B cell (primary cell): ENCODE measurements around the gene SLC16A2. TPM values are rescaled to one million over a fixed set of nuclear protein-coding genes. Genes with fewer than 3 reads are reported as not detected.

ENCODE experiments used
- ATAC-seq: fragments of 200-7000 bp; cut with Tn5 transposase; one replicate; pipeline ENCODE4 v1.10.0; 2021; ENCODE audit warnings: low read depth, mild to moderate bottlenecking, moderate number of reproducible peaks, moderate library complexity
- CTCF ChIA-PET: fragments of 350-600 bp; sonication (Branson Sonifier 250); formaldehyde crosslinking; loops from one replicate; lab custom pipeline; 2021; ENCODE audit warnings: antibody characterized with exemption, inconsistent platforms; lab: Charles Lee
- POLR2A ChIA-PET: fragments of 350-600 bp; sonication (Branson Sonifier 250); formaldehyde crosslinking; loops from one replicate; lab custom pipeline; 2021; ENCODE audit warnings: antibody characterized with exemption; lab: Charles Lee
- DNase-seq: peaks from one replicate; pipeline ENCODE4 v3.0.0; 2013
- H2AFZ ChIP-seq: 2 replicates; pipeline ENCODE4 v1.6.1; 2012; ENCODE audit warnings: mild to moderate bottlenecking, low read depth, low read length; ENCODE audit not compliant: insufficient read depth, poor library complexity, severe bottlenecking
- H3K27ac ChIP-seq, 2 donors: 1 replicate in 1 of 2; 2 replicates in 1 of 2; pipeline ENCODE4 v1.5.1; 2012 to 2013; ENCODE audit warnings: low read length in 2 of 2, mild to moderate bottlenecking in 2 of 2, moderate library complexity in 1 of 2
- H3K27me3 ChIP-seq, 4 experiments: fragments of 200-600 bp in 1 of 4; sonication (generic) in 1 of 4; replicated peaks in 1 of 4; 1 replicate in 2 of 4; 2 replicates in 2 of 4; pipeline versions ENCODE4 v1.6.1 to v1.7.0; 2013 to 2016; ENCODE audit warnings: low read length in 3 of 4, mild to moderate bottlenecking in 2 of 4, mixed read lengths in 1 of 4, moderate library complexity in 1 of 4; ENCODE audit not compliant: insufficient read depth in 4 of 4, control insufficient read depth in 3 of 4; ENCODE audit errors: control extremely low read depth in 1 of 4
- H3K36me3 ChIP-seq, 2 experiments: replicated peaks in 1 of 2; 1 replicate in 1 of 2; 2 replicates in 1 of 2; pipeline versions ENCODE4 v1.6.1 to v1.7.1; 2013; ENCODE audit warnings: low read length in 1 of 2; ENCODE audit not compliant: insufficient read depth in 2 of 2, control insufficient read depth in 1 of 2; ENCODE audit errors: control extremely low read depth in 1 of 2, extremely low read depth in 1 of 2
- H3K4me1 ChIP-seq, 2 donors: fragments of 200-600 bp in 1 of 2; sonication (generic) in 1 of 2; 1 replicate in 1 of 2; 2 replicates in 1 of 2; pipeline versions ENCODE4 v1.5.1 to v1.6.1; 2013 to 2017; ENCODE audit warnings: low read length in 2 of 2; ENCODE audit not compliant: control insufficient read depth in 2 of 2, insufficient read depth in 2 of 2
- H3K4me2 ChIP-seq: replicated peaks from 2 replicates; pipeline ENCODE3; 2012; ENCODE audit warnings: mild to moderate bottlenecking, low read depth, low read length; ENCODE audit not compliant: poor library complexity, severe bottlenecking
- H3K4me3 ChIP-seq, 5 experiments: fragments of 200-600 bp in 1 of 5; sonication (generic) in 1 of 5; 1 replicate in 3 of 5; 2 replicates in 2 of 5; pipeline versions ENCODE4 v1.5.1 to v1.7.0; 2011 to 2016; ENCODE audit warnings: low read length in 4 of 5, mild to moderate bottlenecking in 4 of 5, low read depth in 2 of 5, control low read depth in 1 of 5, moderate library complexity in 1 of 5; ENCODE audit not compliant: insufficient read depth in 1 of 5; ENCODE audit errors: control extremely low read depth in 1 of 5, extremely low read depth in 1 of 5
- H3K79me2 ChIP-seq: fragments of 200-600 bp; sonication (generic); one replicate; pipeline ENCODE4 v1.6.0; 2016; ENCODE audit warnings: low read length; ENCODE audit not compliant: control insufficient read depth, insufficient read depth
- H3K9ac ChIP-seq: fragments of 200-600 bp; sonication (generic); 2 replicates; pipeline ENCODE4 v1.6.1; 2017; ENCODE audit warnings: mild to moderate bottlenecking, low read length, moderate library complexity
- H3K9me3 ChIP-seq, 3 donors: one replicate each; pipeline versions ENCODE4 v1.6.1 to v1.7.1; 2013; ENCODE audit warnings: low read length in 2 of 3; ENCODE audit not compliant: control insufficient read depth in 2 of 3, insufficient read depth in 1 of 3; ENCODE audit errors: control extremely low read depth in 1 of 3
- H4K20me1 ChIP-seq: 2 replicates; pipeline ENCODE4 v1.6.0; 2012; ENCODE audit warnings: mild to moderate bottlenecking, low read length; ENCODE audit not compliant: insufficient read depth, control insufficient read depth, poor library complexity, severe bottlenecking
- H3K27ac Mint-ChIP-seq: one replicate; pipeline ENCODE4 v1.8.0; 2021; ENCODE audit warnings: mixed read lengths
- H3K27me3 Mint-ChIP-seq: one replicate; pipeline ENCODE4 v1.8.0; 2021; ENCODE audit warnings: mixed read lengths
- H3K4me1 Mint-ChIP-seq: one replicate; pipeline ENCODE4 v1.8.0; 2021; ENCODE audit warnings: mixed read lengths
- H3K4me3 Mint-ChIP-seq: one replicate; pipeline ENCODE4 v1.8.0; 2021; ENCODE audit warnings: mixed read lengths
- H3K9me3 Mint-ChIP-seq: one replicate; pipeline ENCODE4 v1.8.0; 2022; ENCODE audit warnings: mixed read lengths; ENCODE audit not compliant: insufficient read depth
- CTCF ChIP-seq: fragments of 200-600 bp; IDR thresholded peaks from one replicate; pipeline ENCODE4 v1.8.0; 2022; ENCODE audit warnings: antibody characterized with exemption, mild to moderate bottlenecking
- EZH2 ChIP-seq: IDR thresholded peaks from 2 replicates; pipeline ENCODE4 v1.6.1; 2012; ENCODE audit warnings: borderline replicate concordance, low read depth, mild to moderate bottlenecking, moderate library complexity, low read length; ENCODE audit not compliant: insufficient read depth, poor library complexity, severe bottlenecking
- WGBS: methylation state at CpG from one replicate; pipeline ENCODE4 v1.1.5; 2013; ENCODE audit warnings: missing lambda C conversion rate; ENCODE audit not compliant: insufficient coverage; 5-methylcytosine and 5-hydroxymethylcytosine counted together
- intact Hi-C: fragments of 100-400 bp; cut with micrococcal nuclease; formaldehyde crosslinking; loops from one replicate; pipeline ENCODE4 v1.10.0; 2022
- polyA plus RNA-seq: library from polyadenylated mRNA; depleted of rRNA; stranded (reverse); fragments of >200 nt; gene quantifications from 2 replicates; pipeline ENCODE4 v1.2.3, GENCODE V29; 2012
- total RNA-seq, 2 donors: library from RNA; stranded (reverse); fragments of 120-200 nt in 1 of 2; gene quantifications; 1 replicate in 1 of 2; 2 replicates in 1 of 2; pipeline versions ENCODE4 v1.2.3 to v1.2.4, GENCODE V29; 2013 to 2022

The SLC16A2 gene
- total and polyA plus RNA-seq, 2 donors (not counting 1 experiment from before 2014, with no cell fraction given) = not detected

GRCh38 chrX:74536152-74536831, 115.0 kb downstream of the SLC16A2 start:
- Mint-ChIP-seq H3K4me3 (peak overlapping the region; percentile 86), H3K9me3 (no peaks in the 10 kb centered on the region), H3K27ac (peak overlapping the region; percentile 37), H3K27me3 (no peaks in the 10 kb centered on the region), H3K4me1 (peaks cover 9% of the 10 kb centered on the region)
- peak overlapping the region; percentile 83 for H3K4me2 ChIP-seq
- POLR2A ChIA-PET = no interaction called here
- intact Hi-C loops = loop anchor here (2.0 to 10.0 kb wide), 2 partner anchors 15 to 79 kb away; partner anchors contain the start of gene RLIM
- ATAC-seq = peak; percentile 70
- H3K27ac ChIP-seq = peak overlapping the region in 1 of 2 donors; percentile 51
- H4K20me1 ChIP-seq = no peaks in the 10 kb centered on the region
- H3K36me3 ChIP-seq = no peaks in the 10 kb centered on the region
- H3K27me3 ChIP-seq = no peaks in the 10 kb centered on the region
- no peaks in the 10 kb centered on the region for H3K9me3 ChIP-seq
- no peak for TF ChIP-seq CTCF
- TF ChIP-seq EZH2 = no peak
- no peaks in the 10 kb centered on the region for H3K79me2 ChIP-seq
- peak overlapping the region; percentile 86 for H2AFZ ChIP-seq
- peak overlapping the region; percentile 72 for H3K9ac ChIP-seq
- H3K4me1 ChIP-seq = peaks cover 5 to 14% of the 10 kb centered on the region in 2 donors
- CTCF ChIA-PET = interaction anchor here (0.6 to 4.0 kb wide), 3 partner anchors 41 to 153 kb away, joined by 3 to 12 read pairs (median 4); no protein-coding TSS in a partner anchor
- DNase-seq = peak; percentile 50
- 1% methylated on average over 36 of the region's 48 CpGs for WGBS
- H3K4me3 ChIP-seq = peak overlapping the region; percentile 26 to 62 (median 54)

- Histone ChIP-seq H4K20me1 (no peaks in the 10 kb centered on the region), H3K79me2 (no peaks in the 10 kb centered on the region), H3K9me3 (no peaks in the 10 kb centered on the region), H3K9ac (peak overlapping the region; percentile 72), H3K27me3 (no peaks in the 10 kb centered on the region), H3K27ac (no peak overlapping the region), H3K4me2 (peak overlapping the region; percentile 83), H2AFZ (peak overlapping the region; percentile 86), H3K4me1 (peaks cover 5 to 14% of the 10 kb centered on the region in 2 donors), H3K36me3 (no peaks in the 10 kb centered on the region), H3K4me3 (peak overlapping the region in 4 of 5 experiments; percentile 53 to 62 (median 56))
- no peak for TF ChIP-seq EZH2
- TF ChIP-seq CTCF = peak; percentile 7
- ChIA-PET POLR2A (no interaction called here), CTCF (interaction anchor here (1.1 kb wide), 1 partner anchor 44 kb away, joined by 3 read pairs; no protein-coding TSS in a partner anchor)
- Mint-ChIP-seq H3K27ac (peak overlapping the region; percentile 37), H3K4me3 (peak overlapping the region; percentile 86), H3K4me1 (peaks cover 9% of the 10 kb centered on the region), H3K27me3 (no peaks in the 10 kb centered on the region), H3K9me3 (no peaks in the 10 kb centered on the region)
- WGBS = 8% methylated on average over 4 of the region's 26 CpGs
- intact Hi-C loops = loop anchor here (2.0 to 10.0 kb wide), 2 partner anchors 14 to 78 kb away; partner anchors contain the start of gene RLIM
- ATAC-seq (peak; percentile 21), DNase-seq (no peak)
Measured at GRCh38 chrX:74536832-74537371, 115.6 kb downstream of the SLC16A2 start.
